IMR-90 (cell line): ENCODE results near the gene SLC22A4. TPM values are rescaled to one million over a fixed set of nuclear protein-coding genes. Genes with fewer than 3 reads are reported as not detected.

ENCODE experiments used
- ATAC-seq: fragments of 200-7000 bp; cut with Tn5 transposase; 2 replicates; pipeline ENCODE4 v1.9.1; 2020; ENCODE audit warnings: low read depth, mild to moderate bottlenecking, moderate library complexity
- BruUV-seq: library from RNA; stranded (reverse); fragments of 400-500 nt; replicated peaks from 2 replicates; lab custom pipeline; 2021; lab: Mats Ljungman, UMichigan
- CTCF ChIA-PET: fragments of 300-600 bp; formaldehyde crosslinking; extraction: SDS; loops from one replicate; lab custom pipeline; 2021; ENCODE audit warnings: antibody characterized with exemption; lab: Yijun Ruan, JAX
- POLR2A ChIA-PET: fragments of 300-600 bp; sonication (Branson Sonifier 250); formaldehyde crosslinking; loops from one replicate; lab custom pipeline; 2022; ENCODE audit warnings: antibody characterized with exemption; ENCODE audit not compliant: unreplicated experiment; lab: Charles Lee
- DNase-seq: peaks from one replicate; pipeline ENCODE4 v3.0.0; 2013
- H2AFZ ChIP-seq: replicated peaks from 2 replicates; pipeline ENCODE3; 2013; ENCODE audit warnings: low read length, mild to moderate bottlenecking; ENCODE audit not compliant: poor library complexity
- H2AK5ac ChIP-seq: 2 replicates; pipeline ENCODE4 v1.6.1; 2013; ENCODE audit warnings: low read depth, low read length, inconsistent platforms
- H2AK9ac ChIP-seq: replicated peaks from 2 replicates; pipeline ENCODE3; 2013; ENCODE audit warnings: mild to moderate bottlenecking, low read depth, low read length, moderate library complexity; ENCODE audit not compliant: poor library complexity
- H2BK120ac ChIP-seq: 2 replicates; pipeline ENCODE4 v1.6.1; 2013; ENCODE audit warnings: low read depth, low read length, inconsistent platforms
- H2BK15ac ChIP-seq: 3 replicates; pipeline ENCODE4 v1.6.1; 2013; ENCODE audit warnings: low read depth, low read length, inconsistent platforms
- H2BK20ac ChIP-seq: 2 replicates; pipeline ENCODE4 v1.6.1; 2013; ENCODE audit warnings: low read depth, mild to moderate bottlenecking, inconsistent platforms, low read length, moderate library complexity
- H2BK5ac ChIP-seq: 2 replicates; pipeline ENCODE4 v1.6.1; 2013; ENCODE audit warnings: mild to moderate bottlenecking, low read depth, low read length, inconsistent platforms; ENCODE audit not compliant: poor library complexity, severe bottlenecking
- H3K14ac ChIP-seq: replicated peaks from 2 replicates; pipeline ENCODE4 v1.6.1; 2013; ENCODE audit warnings: low read depth, low read length, inconsistent platforms
- H3K18ac ChIP-seq: 2 replicates; pipeline ENCODE4 v1.6.1; 2013; ENCODE audit warnings: low read depth, low read length, control low read depth
- H3K23ac ChIP-seq: 2 replicates; pipeline ENCODE4 v1.6.1; 2013; ENCODE audit warnings: low read depth, low read length, inconsistent platforms
- H3K27ac ChIP-seq: 2 replicates; pipeline ENCODE4 v1.5.1; 2013; ENCODE audit warnings: mild to moderate bottlenecking, control low read depth, low read length; ENCODE audit not compliant: insufficient read depth
- H3K27me3 ChIP-seq: 2 replicates; pipeline ENCODE4 v1.6.1; 2013; ENCODE audit warnings: low read length; ENCODE audit not compliant: control insufficient read depth, insufficient read depth
- H3K36me3 ChIP-seq: 2 replicates; pipeline ENCODE4 v1.6.1; 2013; ENCODE audit warnings: low read length, mixed read lengths; ENCODE audit not compliant: control insufficient read depth, insufficient read depth
- H3K4ac ChIP-seq: 2 replicates; pipeline ENCODE4 v1.6.1; 2013; ENCODE audit warnings: low read depth, low read length, inconsistent platforms
- H3K4me1 ChIP-seq: 2 replicates; pipeline ENCODE4 v1.6.1; 2013; ENCODE audit warnings: low read length, mixed read lengths; ENCODE audit not compliant: control insufficient read depth, insufficient read depth
- H3K4me2 ChIP-seq: 2 replicates; pipeline ENCODE4 v1.6.1; 2013; ENCODE audit warnings: low read depth, mild to moderate bottlenecking, control low read depth, low read length, moderate library complexity
- H3K4me3 ChIP-seq: 2 replicates; pipeline ENCODE4 v1.5.1; 2013; ENCODE audit warnings: low read depth, mild to moderate bottlenecking, control low read depth, low read length, moderate library complexity; ENCODE audit not compliant: insufficient read depth
- H3K56ac ChIP-seq: 2 replicates; pipeline ENCODE4 v1.6.1; 2013; ENCODE audit warnings: low read length, inconsistent platforms; ENCODE audit not compliant: insufficient read depth; ENCODE audit errors: extremely low read depth
- H3K79me1 ChIP-seq, 2 experiments: 2 replicates each; pipeline ENCODE4 v1.6.1; 2013; ENCODE audit warnings: low read length in 2 of 2, inconsistent platforms in 1 of 2, low read depth in 1 of 2
- H3K9ac ChIP-seq: 2 replicates; pipeline ENCODE4 v1.6.1; 2013; ENCODE audit warnings: low read depth, low read length, control low read depth
- H3K9me1 ChIP-seq: 2 replicates; pipeline ENCODE4 v1.6.1; 2013; ENCODE audit warnings: low read length, inconsistent platforms; ENCODE audit not compliant: insufficient read depth
- H3K9me3 ChIP-seq: 2 replicates; pipeline ENCODE4 v1.6.1; 2013; ENCODE audit warnings: low read length; ENCODE audit not compliant: control insufficient read depth, insufficient read depth
- H4K20me1 ChIP-seq: 2 replicates; pipeline ENCODE4 v1.6.1; 2013; ENCODE audit warnings: low read length, inconsistent platforms; ENCODE audit not compliant: insufficient read depth
- H4K5ac ChIP-seq: 2 replicates; pipeline ENCODE4 v1.6.1; 2013; ENCODE audit warnings: mild to moderate bottlenecking, low read depth, low read length, control low read depth
- H4K8ac ChIP-seq, 2 experiments: 2 replicates each; pipeline ENCODE4 v1.6.1; 2013; ENCODE audit warnings: low read depth in 2 of 2, low read length in 2 of 2, control low read depth in 1 of 2, inconsistent platforms in 1 of 2
- H4K91ac ChIP-seq: 2 replicates; pipeline ENCODE4 v1.6.1; 2013; ENCODE audit warnings: low read depth, low read length, inconsistent platforms; ENCODE audit not compliant: insufficient read depth
- BHLHE40 ChIP-seq: fragments of 150-350 bp; IDR thresholded peaks from 2 replicates; pipeline ENCODE4 v1.6.1; 2016; ENCODE audit warnings: mild to moderate bottlenecking, low read depth, low read length
- CEBPB ChIP-seq: IDR thresholded peaks from 2 replicates; pipeline ENCODE4 v1.6.1; 2012; ENCODE audit warnings: low read depth, low read length, improper control_type of control experiment
- CHD1 ChIP-seq: IDR thresholded peaks from 2 replicates; pipeline ENCODE4 v1.6.1; 2012; ENCODE audit warnings: low read depth, low read length, improper control_type of control experiment
- CTCF ChIP-seq: conservative IDR thresholded peaks from 2 replicates; pipeline ENCODE4 v1.5.1; 2012; ENCODE audit warnings: mild to moderate bottlenecking, low read depth, low read length, improper control_type of control experiment
- ELK1 ChIP-seq: fragments of 150-350 bp; IDR thresholded peaks from 2 replicates; pipeline ENCODE4 v1.6.1; 2016; ENCODE audit warnings: low read depth, mild to moderate bottlenecking, low read length, moderate library complexity, borderline replicate concordance
- FOS ChIP-seq: fragments of 150-350 bp; IDR thresholded peaks from 2 replicates; pipeline ENCODE4 v1.6.1; 2016; ENCODE audit warnings: low read depth, low read length
- MAFK ChIP-seq: IDR thresholded peaks from 2 replicates; pipeline ENCODE4 v1.6.1; 2012; ENCODE audit warnings: low read depth, low read length, improper control_type of control experiment
- MAZ ChIP-seq: IDR thresholded peaks from 2 replicates; pipeline ENCODE4 v1.6.1; 2012; ENCODE audit warnings: low read depth, mild to moderate bottlenecking, low read length, improper control_type of control experiment, moderate library complexity, borderline replicate concordance
- MXI1 ChIP-seq: IDR thresholded peaks from 2 replicates; pipeline ENCODE4 v1.6.1; 2012; ENCODE audit warnings: low read depth, mild to moderate bottlenecking, low read length, moderate library complexity, borderline replicate concordance
- POLR2A ChIP-seq: IDR thresholded peaks from 2 replicates; pipeline ENCODE4 v1.6.1; 2012; ENCODE audit warnings: mild to moderate bottlenecking, low read depth, low read length
- RAD21 ChIP-seq: IDR thresholded peaks from 2 replicates; pipeline ENCODE4 v1.6.1; 2012; ENCODE audit warnings: low read length, improper control_type of control experiment
- RCOR1 ChIP-seq: IDR thresholded peaks from 2 replicates; pipeline ENCODE4 v1.6.1; 2012; ENCODE audit warnings: mild to moderate bottlenecking, low read length, improper control_type of control experiment; ENCODE audit not compliant: insufficient replicate concordance
- RFX5 ChIP-seq: IDR thresholded peaks from 2 replicates; pipeline ENCODE4 v1.8.0; 2012; ENCODE audit warnings: low read depth, mild to moderate bottlenecking, low read length, moderate library complexity
- SMC3 ChIP-seq: fragments of 150-350 bp; IDR thresholded peaks from 2 replicates; pipeline ENCODE4 v1.6.1; 2016; ENCODE audit warnings: low read depth, mild to moderate bottlenecking, antibody characterized with exemption, low read length, moderate library complexity
- USF2 ChIP-seq: fragments of 150-350 bp; IDR thresholded peaks from 2 replicates; pipeline ENCODE4 v1.6.1; 2017; ENCODE audit warnings: mild to moderate bottlenecking, antibody characterized with exemption, low read length, low read depth
- WGBS, 2 experiments: methylation state at CpG; one replicate each; pipeline versions ENCODE4 v1.1.5 to v1.1.7; 2013; ENCODE audit warnings: missing lambda C conversion rate in 2 of 2; ENCODE audit not compliant: insufficient read length in 1 of 2; ENCODE audit errors: extremely low coverage in 2 of 2; 5-methylcytosine and 5-hydroxymethylcytosine counted together
- dilution Hi-C: fragments of 300-500 bp; cut with HindIII; formaldehyde crosslinking; loops from one replicate; pipeline ENCODE4 v1.14.3; 2018; ENCODE audit warnings: low sequenced_read_pairs; ENCODE audit not compliant: unreplicated experiment
- in situ Hi-C: fragments of 300-500 bp; cut with MboI; formaldehyde crosslinking; loops from 3 replicates; pipeline ENCODE4 v1.14.3; 2019; ENCODE audit warnings: low sequenced_read_pairs, inconsistent platforms, mixed read lengths
- intact Hi-C: fragments of 100-400 bp; cut with micrococcal nuclease; formaldehyde crosslinking; loops from 2 replicates; pipeline ENCODE4 v1.10.0; 2022
- polyA plus RNA-seq, 3 experiments: library from polyadenylated mRNA; depleted of rRNA; stranded (reverse); fragments of >200 nt; gene quantifications; 2 replicates each; pipeline ENCODE4 v1.2.3, GENCODE V29; 2012; ENCODE audit warnings: low replicate concordance in 1 of 3
- total RNA-seq: library from RNA; depleted of rRNA; stranded (reverse); fragments of >200 nt; gene quantifications from 2 replicates; pipeline ENCODE4 v1.2.3, GENCODE V29; 2012

SLC22A4 gene
- total and polyA plus RNA-seq, 2 of the 4 experiments (the other 2 are of a cell fraction), result 2.6 to 3.2 TPM

GRCh38 chr5:132303589-132303988 is 9.4 kb downstream of the SLC22A4 start:
- TF ChIP-seq BHLHE40 (no peak), MXI1 (no peak), SMC3 (no peak), RAD21 (no peak), POLR2A (no peak), CEBPB (no peak), FOS (no peak), CHD1 (no peak), CTCF (no peak), USF2 (no peak), RFX5 (no peak), MAZ (no peak), ELK1 (no peak), MAFK (no peak), RCOR1 (no peak)
- Histone ChIP-seq H3K56ac (no peak overlapping the region), H3K27ac (no peak overlapping the region), H3K9me3 (no peaks in the 10 kb centered on the region; the same call in 1 of the 2 replicates), H3K27me3 (no peaks in the 10 kb centered on the region), H3K4me3 (no peak overlapping the region), H3K9ac (no peak overlapping the region), H2BK20ac (no peak overlapping the region), H2AK5ac (no peak overlapping the region), H4K5ac (no peak overlapping the region), H2AK9ac (no peak overlapping the region), H3K18ac (no peak overlapping the region), H4K91ac (no peak overlapping the region), H2BK15ac (no peak overlapping the region), H4K20me1 (no peaks in the 10 kb centered on the region), H3K14ac (no peak overlapping the region), H3K79me1 (peaks cover 30 to 40% of the 10 kb centered on the region in 2 experiments), H2BK120ac (no peak overlapping the region), H4K8ac (no peak overlapping the region; a peak in 1 of 4 replicates), H3K36me3 (no peaks in the 10 kb centered on the region), H3K4me2 (no peak overlapping the region), H2AFZ (peak overlapping the region; percentile 14), H3K4ac (no peak overlapping the region), H3K9me1 (peaks cover 12% of the 10 kb centered on the region; the same call in 1 of the 2 replicates), H3K23ac (no peak overlapping the region), H3K4me1 (no peaks in the 10 kb centered on the region), H2BK5ac (no peak overlapping the region)
- intact Hi-C loops, result no loop called here
- ChIA-PET CTCF (no interaction called here), POLR2A (no interaction called here)
- ATAC-seq (no peak), DNase-seq (no peak)
- BruUV-seq, result no TSS peak
- WGBS, 2 experiments, result no CpG with 5 or more reads among the region's 6 CpGs
- dilution Hi-C loops, result no loop called here
- in situ Hi-C loops, result no loop called here
